Muscle layer of duodenum (tissue), 2 donors: Measurements from ENCODE around the gene CHIT1.

ENCODE experiments used
- H3K27ac ChIP-seq: one replicate; pipeline ENCODE4 v1.7.0; 2013; ENCODE audit warnings: mild to moderate bottlenecking, low read length
- H3K27me3 ChIP-seq: one replicate; pipeline ENCODE4 v1.7.0; 2013; ENCODE audit warnings: low read depth, mild to moderate bottlenecking, control low read depth, low read length
- H3K36me3 ChIP-seq, 2 donors: one replicate each; pipeline ENCODE4 v1.7.0; 2013; ENCODE audit warnings: low read length in 2 of 2, control low read depth in 1 of 2, mild to moderate bottlenecking in 1 of 2; ENCODE audit not compliant: insufficient read depth in 2 of 2, control insufficient read depth in 1 of 2
- H3K4me1 ChIP-seq, 2 donors: one replicate each; pipeline ENCODE4 v1.7.0; 2013; ENCODE audit warnings: low read length in 2 of 2, mild to moderate bottlenecking in 2 of 2, control low read depth in 1 of 2, moderate library complexity in 1 of 2; ENCODE audit not compliant: insufficient read depth in 2 of 2, control insufficient read depth in 1 of 2
- H3K4me3 ChIP-seq, 2 donors: one replicate each; pipeline ENCODE4 v1.7.0; 2013; ENCODE audit warnings: low read length in 2 of 2, low read depth in 1 of 2, mild to moderate bottlenecking in 1 of 2
- H3K9me3 ChIP-seq, 2 donors: one replicate each; pipeline ENCODE4 v1.7.0; 2013; ENCODE audit warnings: low read length in 2 of 2, control low read depth in 1 of 2, mild to moderate bottlenecking in 1 of 2; ENCODE audit not compliant: control insufficient read depth in 1 of 2
- donor health status: healthy.

CHIT1 gene

GRCh38 chr1:203229471-203230135 is at the start of gene CHIT1:
Gene CHIT1 (minus strand): TSS chr1:203229673. CDS start chr1:203229636, 37 bp downstream.
- Histone ChIP-seq H3K4me3 (no peak within 1 kb of the TSS), H3K27me3 (no peaks in the 10 kb centered on the region), H3K4me1 (no peaks in the 10 kb centered on the region), H3K27ac (no peak within 1 kb of the TSS), H3K36me3 (no peaks in the 10 kb centered on the region), H3K9me3 (no peaks in the 10 kb centered on the region)

DNA sequence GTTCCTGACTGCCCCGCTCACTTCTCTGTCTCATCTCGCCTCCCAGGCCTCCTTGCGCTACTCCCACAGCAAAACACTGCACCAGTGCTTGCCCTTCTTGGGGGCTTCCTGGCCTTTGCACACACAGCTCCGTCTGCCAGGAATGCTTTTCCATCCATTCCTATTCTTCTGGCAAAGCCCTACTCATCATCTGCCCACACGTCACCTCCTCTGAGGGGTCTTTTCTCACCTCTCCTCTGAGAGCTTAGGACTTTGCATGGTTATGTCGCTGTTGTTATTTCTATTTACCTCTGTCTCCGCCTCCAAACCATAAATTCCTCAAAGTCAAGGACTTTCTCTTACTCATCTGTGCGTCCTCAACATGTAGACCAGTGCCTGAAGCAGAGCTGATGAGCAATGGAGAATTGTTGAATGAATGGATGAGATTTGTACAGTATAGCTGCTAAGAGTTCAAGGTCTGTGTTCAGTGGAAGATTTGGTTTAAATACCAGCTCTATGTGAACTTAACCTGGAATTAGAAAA is 49.5 kb upstream of the CHIT1 start:
- H3K4me1 ChIP-seq, result peaks cover 38 to 39% of the 10 kb centered on the region in 2 donors
- H3K27me3 ChIP-seq, result no peaks in the 10 kb centered on the region
- H3K4me3 ChIP-seq, result peak overlapping the region in 1 of 2 donors; percentile 12
- peak overlapping the region; percentile 97 for H3K27ac ChIP-seq
- no peaks in the 10 kb centered on the region for H3K9me3 ChIP-seq
- no peaks in the 10 kb centered on the region for H3K36me3 ChIP-seq

DNA sequence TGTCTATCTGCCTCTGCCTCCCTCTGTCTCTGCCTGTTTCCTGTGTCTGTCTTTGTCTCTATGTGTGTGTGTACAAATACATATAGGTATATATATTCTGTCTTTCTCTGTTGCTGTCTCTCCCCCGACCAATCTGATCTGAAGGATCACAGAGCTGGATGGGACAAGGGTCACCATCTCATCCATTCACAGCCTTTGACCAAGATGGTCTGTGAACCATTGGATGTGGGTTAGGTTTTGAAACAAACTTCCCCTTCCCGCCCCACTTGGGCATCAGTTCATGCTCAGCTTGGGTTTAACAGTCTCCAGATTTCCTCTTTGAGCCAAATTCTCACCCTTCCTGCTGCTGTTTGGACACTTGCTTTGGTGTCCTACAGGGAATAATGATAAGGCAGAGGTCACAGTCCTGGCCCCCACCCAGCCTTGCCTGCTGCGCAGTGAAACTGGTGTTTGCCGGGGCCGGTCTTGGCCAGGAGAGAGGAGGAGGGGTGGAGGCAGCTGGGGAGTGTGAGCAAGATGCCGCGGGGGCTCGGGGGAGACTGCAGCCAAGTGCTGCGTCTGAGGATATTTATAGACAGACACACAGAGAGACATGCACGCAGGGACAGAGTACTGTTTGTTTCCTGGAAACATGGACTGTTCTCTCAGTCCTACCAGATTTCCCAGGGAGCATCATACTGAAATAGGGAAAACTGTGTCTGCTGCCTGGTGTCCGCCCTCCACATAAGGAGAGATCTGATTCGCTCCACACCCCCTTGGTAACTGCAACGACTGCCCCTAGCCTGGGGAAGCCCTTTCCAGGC is 48.8 kb upstream of the CHIT1 start:
- no peaks in the 10 kb centered on the region for H3K9me3 ChIP-seq
- H3K36me3 ChIP-seq, result no peaks in the 10 kb centered on the region
- peaks cover 38 to 45% of the 10 kb centered on the region in 2 donors for H3K4me1 ChIP-seq
- H3K4me3 ChIP-seq, result peak overlapping the region; percentile 28 to 55
- no peaks in the 10 kb centered on the region for H3K27me3 ChIP-seq
- H3K27ac ChIP-seq, result peak overlapping the region; percentile 97

GRCh38 chr1:203276916-203277545 is 47.6 kb upstream of the CHIT1 start:
- Histone ChIP-seq H3K4me3 (peak overlapping the region in 1 of 2 donors; percentile 55), H3K4me1 (peaks cover 31 to 49% of the 10 kb centered on the region in 2 donors), H3K9me3 (no peaks in the 10 kb centered on the region)

GRCh38 chr1:203276408-203276807 is 46.9 kb upstream of the CHIT1 start:
- Histone ChIP-seq H3K4me1 (peaks cover 37 to 47% of the 10 kb centered on the region in 2 donors), H3K9me3 (no peaks in the 10 kb centered on the region), H3K27me3 (no peaks in the 10 kb centered on the region), H3K36me3 (no peaks in the 10 kb centered on the region), H3K4me3 (no peak overlapping the region), H3K27ac (peak overlapping the region; percentile 97)

More at GRCh38 chr1:203276916-203277545, 47.6 kb upstream of the CHIT1 start:
- H3K27ac ChIP-seq, result peak overlapping the region; percentile 97
- no peaks in the 10 kb centered on the region for H3K27me3 ChIP-seq
- no peaks in the 10 kb centered on the region for H3K36me3 ChIP-seq

GRCh38 chr1:203275656-203276272 is 46.3 kb upstream of the CHIT1 start:
- Histone ChIP-seq H3K4me3 (no peak overlapping the region), H3K4me1 (peaks cover 41 to 47% of the 10 kb centered on the region in 2 donors), H3K27me3 (no peaks in the 10 kb centered on the region), H3K9me3 (no peaks in the 10 kb centered on the region), H3K27ac (peak overlapping the region; percentile 94), H3K36me3 (no peaks in the 10 kb centered on the region)

DNA sequence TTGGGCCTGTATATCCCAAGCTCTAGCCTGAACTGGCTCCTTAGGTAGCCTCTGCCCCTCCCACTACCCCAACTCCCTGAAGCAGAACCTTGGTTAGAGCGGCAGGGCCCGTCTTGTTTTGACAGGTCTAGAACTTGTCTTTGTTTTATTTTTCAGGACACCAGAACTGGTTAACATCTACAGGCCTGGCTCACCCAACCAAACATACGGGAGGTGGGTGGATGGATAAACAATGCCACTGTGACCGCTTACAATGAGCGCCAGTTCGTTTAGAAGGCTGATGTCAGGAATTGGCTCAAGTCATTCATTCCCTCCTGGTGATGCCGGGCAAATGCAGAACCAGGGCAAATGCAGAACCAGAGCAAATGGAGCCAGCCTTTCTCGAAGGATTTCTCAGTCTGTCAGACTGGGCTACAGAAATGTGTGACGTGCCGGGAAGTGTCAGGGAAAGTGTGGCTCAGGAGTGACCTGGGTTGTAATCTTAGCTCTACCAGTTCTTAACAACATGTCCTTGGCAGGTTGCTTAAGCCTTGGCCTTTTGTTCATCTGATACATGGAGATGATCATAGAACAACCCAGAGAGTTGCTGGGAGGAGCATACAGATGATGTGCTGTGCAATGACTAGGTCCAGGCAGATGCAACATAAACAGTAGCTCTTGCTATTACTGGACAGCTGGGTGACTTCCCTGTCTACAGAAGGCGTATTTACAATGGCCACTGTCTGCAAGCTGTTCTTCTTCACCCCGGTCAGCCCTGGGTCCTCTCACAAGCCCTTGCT is 45.3 kb upstream of the CHIT1 start:
- Histone ChIP-seq H3K4me1 (peaks cover 41 to 47% of the 10 kb centered on the region in 2 donors), H3K27me3 (no peaks in the 10 kb centered on the region), H3K4me3 (peak overlapping the region; percentile 26 to 45), H3K27ac (peak overlapping the region; percentile 94), H3K9me3 (no peaks in the 10 kb centered on the region), H3K36me3 (no peaks in the 10 kb centered on the region)

DNA sequence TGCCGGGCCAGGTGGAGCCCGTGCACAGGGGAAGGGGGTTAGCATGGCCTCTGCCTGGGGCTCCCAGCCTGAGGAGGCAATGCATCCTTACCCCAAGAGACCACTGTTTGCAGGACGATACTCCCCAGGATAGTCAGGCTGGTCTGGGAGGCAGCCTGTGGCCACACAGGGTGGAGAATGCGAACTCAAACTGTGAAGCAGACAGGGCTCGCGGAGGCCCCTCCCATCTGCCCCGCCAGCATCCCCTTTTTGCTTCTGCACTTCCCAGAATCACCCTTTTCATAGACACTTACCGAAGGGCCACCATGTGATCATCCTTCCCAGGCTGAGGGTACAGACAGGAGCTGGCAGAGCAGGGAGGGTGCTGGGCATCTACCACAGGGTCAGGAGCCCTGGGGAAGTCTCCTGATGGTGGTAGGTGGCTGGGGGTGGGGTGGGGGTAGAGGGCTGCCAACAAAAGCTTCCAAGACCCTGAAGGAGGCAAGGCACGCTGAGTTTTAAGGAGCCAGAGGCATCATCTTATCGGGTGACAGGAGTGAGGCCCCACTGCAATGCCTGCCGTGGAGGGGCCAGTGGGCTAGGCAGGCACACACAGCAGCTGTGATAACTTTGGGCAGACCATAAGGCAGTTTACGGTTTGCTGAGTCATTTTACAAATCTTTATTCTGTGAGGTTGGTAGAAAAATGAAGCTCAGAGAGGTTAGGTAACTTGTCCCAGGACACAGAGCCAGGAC is 44.6 kb upstream of the CHIT1 start:
- Histone ChIP-seq H3K36me3 (no peaks in the 10 kb centered on the region), H3K4me1 (peaks cover 39 to 42% of the 10 kb centered on the region in 2 donors), H3K27ac (peak overlapping the region; percentile 94), H3K27me3 (no peaks in the 10 kb centered on the region), H3K9me3 (no peaks in the 10 kb centered on the region), H3K4me3 (peak overlapping the region; percentile 45 to 50)

- Histone ChIP-seq H3K4me1 (peaks cover 36% of the 10 kb centered on the region in 2 donors), H3K36me3 (no peaks in the 10 kb centered on the region), H3K9me3 (no peaks in the 10 kb centered on the region), H3K27ac (peak overlapping the region; percentile 94), H3K27me3 (no peaks in the 10 kb centered on the region), H3K4me3 (peak overlapping the region; percentile 45 to 50)
These were observed 43.9 kb upstream of the CHIT1 start for GRCh38 chr1:203273206-203273868.
